GM23248 (cell line): ENCODE data around the gene CEP97. TPM values are rescaled to one million over a fixed set of nuclear protein-coding genes. Genes with fewer than 3 reads are reported as not detected.
A peak's percentile ranks its signal among the peaks of the same experiment; 100 is the strongest.

Experiments
- DNase-seq: peaks from one replicate; pipeline ENCODE4 v3.0.0-alpha.2; 2015
- H2AFZ ChIP-seq: fragments of 200-600 bp; sonication (generic); 2 replicates; pipeline ENCODE4 v1.6.1; 2016; ENCODE audit warnings: antibody characterized with exemption
- H3F3A ChIP-seq: fragments of 200-600 bp; sonication (generic); 2 replicates; pipeline ENCODE4 v1.6.1; 2016; ENCODE audit warnings: mild to moderate bottlenecking, antibody characterized with exemption, mixed run types; ENCODE audit not compliant: insufficient read depth
- H3K27ac ChIP-seq: fragments of 200-600 bp; sonication (generic); 2 replicates; pipeline ENCODE4 v1.5.1; 2016; ENCODE audit warnings: mild to moderate bottlenecking
- H3K27me3 ChIP-seq: fragments of 200-600 bp; sonication (generic); replicated peaks from 2 replicates; pipeline ENCODE4 v1.6.1; 2016; ENCODE audit warnings: mild to moderate bottlenecking; ENCODE audit not compliant: insufficient read depth
- H3K36me3 ChIP-seq: fragments of 200-600 bp; sonication (generic); 2 replicates; pipeline ENCODE4 v1.6.1; 2016; ENCODE audit warnings: low read depth, mild to moderate bottlenecking
- H3K4me1 ChIP-seq: fragments of 200-600 bp; sonication (generic); 2 replicates; pipeline ENCODE4 v1.6.1; 2016; ENCODE audit warnings: mild to moderate bottlenecking; ENCODE audit not compliant: insufficient read depth
- H3K4me2 ChIP-seq: fragments of 200-600 bp; sonication (generic); one replicate; pipeline ENCODE4 v1.6.1; 2016; ENCODE audit warnings: mild to moderate bottlenecking; ENCODE audit not compliant: unreplicated experiment
- H3K4me3 ChIP-seq: fragments of 200-600 bp; sonication (generic); 2 replicates; pipeline ENCODE4 v1.5.1; 2016; ENCODE audit warnings: mild to moderate bottlenecking
- H3K79me2 ChIP-seq: fragments of 200-600 bp; sonication (generic); 2 replicates; pipeline ENCODE4 v1.6.1; 2016; ENCODE audit warnings: mild to moderate bottlenecking; ENCODE audit not compliant: insufficient read depth
- H3K9ac ChIP-seq: fragments of 200-600 bp; sonication (generic); 2 replicates; pipeline ENCODE4 v1.6.1; 2016; ENCODE audit warnings: mild to moderate bottlenecking
- H3K9me2 ChIP-seq: fragments of 200-600 bp; sonication (generic); 2 replicates; pipeline ENCODE4 v1.6.1; 2016; ENCODE audit warnings: mixed run types, mild to moderate bottlenecking, moderate library complexity; ENCODE audit not compliant: insufficient read depth
- H3K9me3 ChIP-seq: fragments of 200-600 bp; sonication (generic); one replicate; pipeline ENCODE4 v1.6.1; 2017; ENCODE audit warnings: low read depth
- H4K20me1 ChIP-seq: fragments of 200-600 bp; sonication (generic); 2 replicates; pipeline ENCODE4 v1.6.0; 2016; ENCODE audit not compliant: insufficient read depth
- EZH2 ChIP-seq: fragments of 200-600 bp; sonication (generic); IDR thresholded peaks from 2 replicates; pipeline ENCODE4 v1.6.1; 2018; ENCODE audit warnings: antibody characterized with exemption, mild to moderate bottlenecking; ENCODE audit not compliant: insufficient read depth, poor library complexity, severe bottlenecking
- EZH2phosphoT487 ChIP-seq: fragments of 200-600 bp; sonication (generic); IDR thresholded peaks from 2 replicates; pipeline ENCODE4 v1.6.1; 2018; ENCODE audit warnings: antibody characterized with exemption, moderate library complexity, mild to moderate bottlenecking, low read depth; ENCODE audit not compliant: insufficient read depth
- WGBS, 2 experiments: methylation state at CpG; one replicate each; pipeline ENCODE4 v1.1.6; 2015 to 2017; ENCODE audit warnings: low lambda C conversion rate in 2 of 2, low coverage in 1 of 2; ENCODE audit errors: missing lambda C conversion rate in 2 of 2; 5-methylcytosine and 5-hydroxymethylcytosine counted together
- in situ Hi-C: fragments of 300-500 bp; cut with MboI; formaldehyde crosslinking; loops from 2 replicates; pipeline ENCODE4 v1.15.0; 2020
- polyA plus RNA-seq: library from polyadenylated mRNA; unstranded; fragments of >200 nt; fragmentation: Nextera tagmentation; extraction: Ambion mirVana; gene quantifications from 2 replicates; pipeline ENCODE4 v1.2.1, GENCODE V29; 2016
- total RNA-seq: library from RNA; depleted of rRNA; stranded (reverse); fragments of >200 nt; shearing (Covaris generic); gene quantifications from 2 replicates; pipeline ENCODE4 v1.2.3, GENCODE V29; 2014

The CEP97 gene
- total and polyA plus RNA-seq, 2 experiments from 2014 or later: 3.3 to 9.8 TPM

DNA sequence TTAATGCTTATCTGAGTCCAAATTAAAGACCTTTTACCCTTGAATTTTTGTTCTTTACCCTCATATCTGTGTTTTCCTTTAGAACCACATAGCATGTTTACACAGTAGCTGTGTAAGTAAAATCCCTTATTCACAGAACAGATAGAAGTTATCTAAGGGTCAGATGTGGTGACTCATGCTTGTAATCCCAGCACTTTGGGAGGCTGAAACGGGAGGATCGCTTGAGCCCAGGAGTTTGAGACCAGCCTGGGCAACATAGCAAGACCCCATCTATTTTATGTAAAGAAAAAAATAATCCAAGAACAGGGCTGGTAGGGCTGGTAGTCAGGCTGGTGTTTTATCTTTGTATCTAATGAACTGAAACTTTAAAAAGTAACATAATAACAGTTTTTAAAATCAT lies 77.8 kb downstream of the CEP97 start:
- Histone ChIP-seq H3F3A (0 out of 2 replicates have a peak, but pooled peaks cover 12% of the 10 kb centered on the region), H2AFZ (no peak overlapping the region), H3K79me2 (0 out of 2 replicates have a peak, but pooled peaks cover 3% of the 10 kb centered on the region), H3K9me2 (no peaks in the 10 kb centered on the region), H3K27me3 (no peaks in the 10 kb centered on the region), H3K36me3 (no peaks in the 10 kb centered on the region), H3K4me2 (no peak overlapping the region), H3K27ac (no peak overlapping the region), H3K4me3 (no peak overlapping the region), H3K9me3 (no peaks in the 10 kb centered on the region), H3K4me1 (peaks cover 9% of the 10 kb centered on the region), H3K9ac (no peak overlapping the region), H4K20me1 (peaks cover 3% of the 10 kb centered on the region; the same call in 1 of the 2 replicates)
- WGBS, 2 experiments: 97 to 98% methylated on average over 2 of the region's 2 CpGs
- no peak for DNase-seq
- in situ Hi-C loops: loop anchor here (25.0 kb wide), 1 partner anchor 735 kb away; no protein-coding TSS in a partner anchor
- TF ChIP-seq EZH2: no peak
- no peak for TF ChIP-seq EZH2phosphoT487

DNA sequence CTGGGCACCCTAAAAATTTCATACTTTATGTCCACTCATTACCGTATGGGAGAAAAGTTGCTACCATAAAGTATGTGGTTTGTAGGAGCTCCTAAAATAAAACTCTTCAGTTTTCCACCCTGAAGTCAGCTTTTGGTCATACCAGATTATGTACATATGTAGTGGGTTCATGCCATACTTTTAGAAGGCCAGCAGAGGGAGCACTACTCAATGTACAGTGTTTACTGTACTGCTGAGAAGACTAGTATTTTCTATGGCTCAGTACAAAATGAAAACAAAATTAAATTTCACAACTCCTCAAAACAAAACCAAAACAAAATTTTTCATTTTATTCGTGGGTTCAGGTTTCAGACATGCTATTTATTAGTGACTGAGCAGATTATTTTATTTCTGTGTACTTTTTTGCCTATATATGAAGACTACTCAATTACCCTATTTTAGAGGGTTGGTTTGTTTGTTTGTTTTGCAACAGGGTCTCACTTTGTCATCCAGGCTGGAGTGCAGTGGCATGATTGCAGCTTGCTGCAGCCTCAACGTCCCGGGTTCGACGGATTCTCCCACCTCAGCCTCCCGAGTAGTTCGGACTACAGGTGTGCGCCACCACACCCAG lies 78.9 kb downstream of the CEP97 start:
- 74% methylated on average over 9 of the region's 9 CpGs for WGBS, 2 experiments
- Histone ChIP-seq H3K79me2 (0 out of 2 replicates have a peak, but pooled peaks cover 3% of the 10 kb centered on the region), H3K9me2 (no peaks in the 10 kb centered on the region), H4K20me1 (peaks cover 3% of the 10 kb centered on the region; the same call in 1 of the 2 replicates), H3K36me3 (no peaks in the 10 kb centered on the region), H3K4me3 (no peak overlapping the region), H3F3A (0 out of 2 replicates have a peak, but pooled peaks cover 12% of the 10 kb centered on the region), H3K4me1 (peaks cover 9% of the 10 kb centered on the region), H2AFZ (no peak overlapping the region), H3K27me3 (no peaks in the 10 kb centered on the region), H3K4me2 (no peak overlapping the region), H3K9ac (no peak overlapping the region), H3K9me3 (no peaks in the 10 kb centered on the region), H3K27ac (no peak overlapping the region)
- peak; percentile 77 for DNase-seq
- no peak for TF ChIP-seq EZH2phosphoT487
- no peak for TF ChIP-seq EZH2
- in situ Hi-C loops: loop anchor here (25.0 kb wide), 1 partner anchor 734 kb away; no protein-coding TSS in a partner anchor

DNA sequence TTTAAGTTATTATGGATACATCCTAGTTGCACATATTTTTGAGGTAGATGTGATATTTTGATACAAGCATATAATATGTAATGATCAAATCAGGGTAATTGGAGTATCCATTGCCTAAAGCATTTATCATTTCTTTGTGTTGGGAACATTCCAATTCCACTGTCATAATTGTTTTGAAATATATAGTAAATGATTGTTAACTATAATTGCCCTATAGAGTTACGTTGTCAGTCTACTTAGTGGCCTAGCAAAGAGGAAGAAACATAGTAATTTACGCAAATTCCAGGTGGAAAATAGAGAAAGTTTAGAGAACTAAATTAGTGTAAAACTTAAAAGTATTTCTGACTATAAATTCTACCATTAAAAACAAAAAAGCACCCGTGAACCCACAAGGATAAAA lies 79.5 kb downstream of the CEP97 start:
- no peak for DNase-seq
- Histone ChIP-seq H3K4me1 (peaks cover 9% of the 10 kb centered on the region), H3K36me3 (no peaks in the 10 kb centered on the region), H4K20me1 (peaks cover 3% of the 10 kb centered on the region; the same call in 1 of the 2 replicates), H3K9me3 (no peaks in the 10 kb centered on the region), H3K9me2 (no peaks in the 10 kb centered on the region), H3K9ac (no peak overlapping the region), H3K4me2 (no peak overlapping the region), H3K79me2 (0 out of 2 replicates have a peak, but pooled peaks cover 3% of the 10 kb centered on the region), H2AFZ (no peak overlapping the region), H3F3A (0 out of 2 replicates have a peak, but pooled peaks cover 12% of the 10 kb centered on the region), H3K27me3 (no peaks in the 10 kb centered on the region), H3K27ac (no peak overlapping the region), H3K4me3 (no peak overlapping the region)
- TF ChIP-seq EZH2 (no peak), EZH2phosphoT487 (no peak)
- whole genome bisulfite sequencing, 2 experiments: 79 to 87% methylated on average over 3 of the region's 3 CpGs
- in situ Hi-C loops: loop anchor here (25.0 kb wide), 1 partner anchor 733 kb away; no protein-coding TSS in a partner anchor

DNA sequence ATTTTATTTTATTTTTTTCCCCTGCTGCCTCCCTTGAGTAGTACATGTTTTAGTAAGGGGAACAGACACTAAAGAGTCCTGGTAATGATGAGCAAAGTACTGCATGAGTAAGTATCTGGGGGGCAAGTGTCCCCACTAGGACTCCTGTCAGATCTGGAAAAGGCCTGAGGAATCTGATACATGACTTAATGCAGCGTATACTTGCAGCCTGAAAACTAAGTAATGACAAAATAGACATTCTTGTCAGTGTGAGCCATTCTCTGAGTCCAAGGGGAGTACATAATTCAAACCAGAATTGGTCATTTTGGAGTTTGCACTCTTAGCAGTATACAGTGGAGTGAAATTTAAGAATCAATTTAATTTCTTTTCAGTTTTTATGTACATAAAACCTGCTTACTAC lies 82.1 kb downstream of the CEP97 start:
- Histone ChIP-seq H3K79me2 (no peaks in the 10 kb centered on the region), H2AFZ (peak overlapping the region; percentile 28), H3K4me1 (peaks cover 17% of the 10 kb centered on the region), H3F3A (0 out of 2 replicates have a peak, but pooled peaks cover 12% of the 10 kb centered on the region), H3K27ac (peak overlapping the region; percentile 18), H3K4me3 (no peak overlapping the region), H4K20me1 (no peaks in the 10 kb centered on the region), H3K4me2 (peak overlapping the region; percentile 21), H3K9ac (no peak overlapping the region), H3K9me3 (no peaks in the 10 kb centered on the region), H3K36me3 (no peaks in the 10 kb centered on the region), H3K9me2 (no peaks in the 10 kb centered on the region), H3K27me3 (no peaks in the 10 kb centered on the region)
- DNase-seq: peak; percentile 62
- in situ Hi-C loops: loop anchor here (5.0 to 25.0 kb wide), 2 partner anchors 416 to 731 kb away; no protein-coding TSS in a partner anchor
- WGBS, 2 experiments: 6 to 26% methylated on average over 1 of the region's 1 CpG
- TF ChIP-seq EZH2: no peak
- no peak for TF ChIP-seq EZH2phosphoT487
